Measurements from ENCODE around the gene CACNB1.

The CACNB1 gene

GRCh38 chr17:39225308-39225958, 28.0 kb upstream of the CACNB1 start, which contains the start of gene STAC2:
Gene STAC2, minus strand, starts transcription at chr17:39225945. Its CDS starts 443 bp downstream, at chr17:39225502.
- no peak for DNase-seq

DNA sequence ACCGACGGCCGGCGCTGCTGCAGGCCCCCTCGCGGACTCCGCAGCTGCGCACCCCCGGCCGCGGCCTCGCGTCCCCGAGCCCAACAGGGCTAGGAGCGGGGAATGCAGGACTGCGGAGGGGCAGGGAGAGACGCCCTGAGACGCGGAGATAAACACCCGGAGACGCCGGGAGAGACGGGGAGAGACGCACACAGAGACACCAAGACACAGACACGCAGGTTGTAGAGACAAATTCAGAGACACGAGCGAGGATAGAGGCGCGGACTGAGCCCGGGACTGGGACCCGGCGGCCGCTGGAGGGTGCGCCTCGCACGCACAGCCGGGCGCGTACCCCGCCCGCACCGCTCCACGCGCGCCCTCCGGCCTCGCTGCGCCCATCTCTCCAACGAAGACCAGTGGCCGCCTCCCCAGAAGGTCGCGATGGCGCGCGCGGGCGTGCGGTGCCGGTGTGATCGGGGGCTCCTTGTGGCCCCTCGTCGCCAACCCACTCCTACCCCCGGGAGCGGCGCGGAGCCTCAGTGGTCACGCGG, 27.4 kb upstream of the CACNB1 start:
- no peak for DNase-seq

DNA sequence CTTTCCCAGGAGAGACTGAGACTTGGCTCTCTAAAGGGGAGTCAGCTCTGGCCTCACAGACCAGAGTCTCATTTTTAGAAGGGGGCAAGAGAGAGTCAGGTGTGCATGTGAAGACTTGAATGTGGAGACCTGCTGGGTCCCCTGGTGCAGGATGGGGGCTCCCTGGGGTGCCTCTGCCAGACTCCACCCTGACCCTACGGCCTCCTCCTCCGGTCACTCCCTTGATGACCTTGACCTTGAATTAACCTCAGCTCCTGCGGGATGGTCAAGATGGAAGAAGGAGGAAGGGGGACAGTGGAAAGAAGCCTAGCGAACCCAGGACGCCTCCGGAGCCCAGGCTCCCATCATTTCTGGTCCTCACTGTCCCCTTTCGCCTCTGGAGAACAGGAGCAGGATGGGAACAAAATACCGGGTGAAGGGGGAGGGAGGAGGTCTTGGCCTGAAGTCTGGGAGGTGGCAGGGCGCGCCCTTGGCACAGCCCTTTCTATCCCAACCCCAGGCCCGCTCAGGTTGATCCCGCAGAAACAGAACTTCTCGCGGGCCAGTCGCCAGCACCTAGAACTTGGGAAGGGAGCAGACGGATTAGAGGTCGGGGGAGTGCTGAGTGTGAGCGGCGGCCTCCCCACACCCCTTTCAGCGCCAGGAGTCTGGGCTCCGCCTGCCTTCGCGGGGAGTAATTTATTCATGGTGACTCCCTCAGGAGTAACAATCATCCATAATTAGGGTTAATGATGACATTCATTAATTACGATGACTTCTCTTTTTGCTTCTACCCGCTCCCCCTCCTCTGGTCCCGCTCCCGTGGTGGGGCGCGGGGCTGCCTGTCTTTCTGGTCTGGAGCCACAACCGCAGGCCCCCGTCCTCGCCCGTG, 26.7 kb upstream of the CACNB1 start:
- no peak for DNase-seq

DNA sequence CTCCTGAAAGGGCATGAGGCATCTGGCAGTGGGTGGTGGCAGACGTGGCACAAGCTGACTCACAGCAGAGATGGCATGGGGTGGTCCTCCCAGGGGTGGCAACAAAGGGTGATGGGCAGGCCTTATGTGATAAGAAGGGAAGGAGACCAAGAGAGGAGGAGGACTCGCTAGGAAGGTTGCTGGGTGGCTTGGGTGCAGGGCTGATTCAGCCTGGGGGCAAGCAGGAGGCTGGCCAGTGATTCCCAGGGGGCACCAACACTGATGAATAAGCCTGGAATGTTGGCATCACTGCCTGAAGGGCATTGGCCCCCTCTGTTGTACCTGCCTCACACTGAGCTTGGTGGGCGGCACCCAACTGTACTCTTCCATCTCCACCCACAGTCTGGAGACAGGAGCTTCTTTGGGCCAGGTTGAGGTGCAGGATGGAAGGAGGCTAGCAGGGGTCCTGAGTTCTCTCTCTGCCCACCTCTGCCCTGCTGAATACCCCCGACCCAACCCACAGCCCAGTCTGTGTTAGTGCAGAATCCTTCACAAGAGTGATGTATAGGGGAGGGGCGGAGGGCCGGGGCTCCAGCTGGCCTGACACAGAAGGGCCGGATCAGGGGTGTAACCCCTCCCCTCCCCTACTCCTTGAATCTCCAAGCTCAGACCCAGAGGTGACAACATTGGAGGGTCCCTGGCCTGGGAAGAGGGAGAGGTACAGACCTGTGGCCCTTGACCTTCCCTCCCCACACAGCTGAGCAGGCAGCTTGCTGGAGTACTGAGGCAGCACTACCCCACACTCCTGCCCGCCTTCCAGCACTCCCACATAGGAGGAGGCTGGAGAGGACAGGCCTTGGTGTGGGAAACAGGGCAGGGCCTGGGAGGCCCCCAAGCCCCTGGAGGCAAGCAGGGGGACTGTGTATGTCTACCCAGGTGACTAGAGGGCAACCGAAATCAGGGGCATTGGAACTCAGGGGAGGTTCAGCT, 25.7 kb upstream of the CACNB1 start:
- no peak for DNase-seq

- no peak for DNase-seq
Measured at GRCh38 chr17:39222151-39222550, 24.7 kb upstream of the CACNB1 start.

DNA sequence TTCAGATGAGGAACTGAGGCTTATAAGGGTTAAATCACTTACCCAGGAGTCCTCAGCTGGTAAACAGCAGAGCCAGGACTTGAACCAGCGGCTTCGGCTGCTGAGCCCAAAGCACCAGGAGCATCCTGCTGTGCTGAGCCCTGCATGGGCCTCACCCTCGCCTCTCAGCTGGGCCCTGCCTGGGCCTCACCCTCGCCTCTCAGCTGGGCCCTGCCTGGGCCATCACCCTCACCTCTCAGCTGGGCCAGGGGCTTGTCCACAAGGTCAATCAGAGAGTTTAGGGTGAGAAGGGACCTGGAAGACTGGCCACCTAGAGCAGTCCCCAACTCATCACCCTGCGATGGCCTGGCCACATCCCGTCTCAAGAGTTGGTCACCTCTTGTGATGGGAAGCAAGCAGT, 24.1 kb upstream of the CACNB1 start:
- DNase-seq, result no peak

- no peak for DNase-seq
Measured at GRCh38 chr17:39219647-39220154, 22.2 kb upstream of the CACNB1 start.

GRCh38 chr17:39218906-39219305, 21.4 kb upstream of the CACNB1 start:
- no peak for DNase-seq

GRCh38 chr17:39217734-39218369, 20.4 kb upstream of the CACNB1 start:
- DNase-seq, result no peak

DNA sequence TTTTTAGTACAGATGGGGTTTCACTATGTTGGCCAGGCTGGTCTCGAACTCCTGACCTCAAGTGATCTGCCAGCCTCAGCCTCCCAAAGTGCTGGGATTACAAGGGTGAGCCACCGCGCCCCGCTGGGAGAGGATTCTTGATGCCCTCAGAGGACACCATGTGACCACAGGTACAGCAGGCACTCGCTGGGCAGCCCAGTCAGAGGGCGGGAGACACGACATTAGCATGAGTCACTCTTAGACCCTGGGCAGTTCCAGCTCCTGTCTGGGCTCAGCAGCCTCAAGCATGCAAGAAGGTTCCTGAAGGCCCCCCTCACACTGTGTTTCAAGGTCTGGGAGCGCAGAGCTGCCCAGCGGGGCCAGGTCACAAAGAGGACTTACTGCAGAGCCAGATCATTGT, 16.4 kb upstream of the CACNB1 start:
- DNase-seq, result no peak

DNA sequence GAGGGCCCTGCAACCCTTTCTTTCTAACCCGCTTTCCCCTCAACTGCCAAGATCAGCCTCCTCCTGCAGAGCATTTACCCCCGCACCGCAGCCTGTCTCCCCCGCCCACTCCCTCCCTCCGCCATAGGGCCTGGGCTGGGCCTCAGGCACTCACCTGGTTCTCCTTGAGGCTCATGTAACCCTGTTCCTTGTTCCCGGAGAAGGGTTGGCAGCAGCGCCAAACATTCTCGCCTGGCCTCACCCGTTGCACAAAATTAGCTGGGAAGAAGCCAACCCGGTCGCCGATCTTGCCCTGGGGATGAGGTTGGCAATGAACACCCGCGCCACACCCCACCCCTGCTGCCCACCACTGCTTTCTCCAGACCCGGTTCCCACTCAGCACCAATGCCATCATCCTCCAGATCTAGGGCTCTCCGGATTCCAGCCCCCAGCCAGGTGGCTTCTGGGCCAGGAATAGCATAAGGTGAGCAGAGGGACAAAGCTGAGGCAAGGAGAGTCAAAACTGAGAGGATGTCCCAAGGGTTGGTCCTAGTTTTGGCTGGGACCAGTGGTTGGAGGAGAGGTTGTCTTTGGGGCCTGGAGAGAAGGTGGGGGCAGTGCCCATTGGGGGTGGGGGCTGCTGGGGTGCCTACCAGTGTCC, 15.5 kb upstream of the CACNB1 start:
- no peak for DNase-seq

DNA sequence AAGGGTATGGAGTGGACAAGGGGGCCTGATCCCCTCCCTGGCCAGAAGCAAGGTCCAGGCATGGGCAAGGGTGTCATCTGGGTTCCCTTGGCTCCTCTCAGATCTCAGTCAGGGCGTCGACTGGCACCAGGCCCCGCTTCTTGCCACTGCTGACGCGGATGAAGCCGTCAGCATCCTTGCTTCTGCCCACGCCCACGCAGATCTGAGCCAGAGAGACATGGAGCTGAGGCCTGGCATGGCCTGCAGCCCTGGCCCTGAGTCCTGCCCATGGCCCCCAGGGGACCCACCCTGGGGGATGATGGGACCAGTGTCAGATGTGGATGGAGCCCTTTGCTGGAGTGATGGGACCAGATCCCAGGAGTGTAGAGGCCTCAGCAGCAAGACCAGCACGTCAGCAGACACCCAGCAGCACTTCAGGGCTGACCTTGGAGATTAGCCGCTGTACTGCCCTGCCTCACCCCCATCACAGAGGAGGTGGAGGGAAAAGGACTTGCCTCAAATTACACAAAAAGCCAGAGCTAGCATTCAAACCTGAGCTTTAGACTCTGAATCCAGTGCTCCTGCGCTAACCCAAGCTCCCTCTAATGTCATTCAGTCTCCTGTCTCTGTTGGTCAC, 14.8 kb upstream of the CACNB1 start:
- no peak for DNase-seq

- no peak for DNase-seq
Measured at GRCh38 chr17:39210093-39210434, 12.6 kb upstream of the CACNB1 start.

DNA sequence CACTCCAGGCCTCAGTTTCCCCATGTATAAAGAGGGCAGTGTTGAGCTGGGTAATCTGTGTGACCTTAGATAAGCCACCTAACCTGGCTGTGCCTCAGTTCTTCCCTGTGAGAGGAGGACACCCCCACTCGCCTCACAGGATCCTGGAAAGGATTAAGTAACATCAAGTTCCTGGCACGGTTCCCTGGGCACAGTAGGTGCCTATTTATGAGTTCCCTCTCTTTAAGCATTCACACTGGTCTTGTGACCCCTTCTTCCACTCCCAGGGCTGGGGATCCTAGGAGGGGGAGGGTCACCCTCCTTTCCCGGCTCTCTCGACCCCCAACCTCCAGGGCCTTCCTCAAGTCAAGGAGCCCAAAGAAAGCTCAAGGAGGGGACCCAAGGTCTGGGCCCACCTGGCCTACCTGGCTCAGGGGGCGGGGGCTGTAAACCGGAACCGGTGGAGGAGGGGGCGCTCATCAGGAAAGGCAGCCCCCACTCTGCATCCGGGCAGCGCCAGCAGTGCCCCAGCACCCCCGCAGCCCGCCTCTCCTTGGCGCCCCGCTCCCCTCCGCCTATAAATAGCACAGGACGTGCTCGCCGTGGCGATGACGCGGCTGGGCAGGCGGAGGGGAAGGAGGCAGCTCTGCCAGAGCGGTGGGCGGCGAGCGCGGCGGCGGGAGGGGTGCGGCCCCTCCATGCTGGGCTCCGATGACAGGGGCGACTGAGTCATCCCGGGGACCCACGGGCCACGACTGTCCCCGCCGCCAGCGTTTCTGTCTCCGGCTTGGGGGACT, 12.0 kb upstream of the CACNB1 start:
- peak; percentile 44 to 68 for DNase-seq

GRCh38 chr17:39208893-39209292, 11.4 kb upstream of the CACNB1 start:
- DNase-seq, result peak; percentile 66 to 68

DNA sequence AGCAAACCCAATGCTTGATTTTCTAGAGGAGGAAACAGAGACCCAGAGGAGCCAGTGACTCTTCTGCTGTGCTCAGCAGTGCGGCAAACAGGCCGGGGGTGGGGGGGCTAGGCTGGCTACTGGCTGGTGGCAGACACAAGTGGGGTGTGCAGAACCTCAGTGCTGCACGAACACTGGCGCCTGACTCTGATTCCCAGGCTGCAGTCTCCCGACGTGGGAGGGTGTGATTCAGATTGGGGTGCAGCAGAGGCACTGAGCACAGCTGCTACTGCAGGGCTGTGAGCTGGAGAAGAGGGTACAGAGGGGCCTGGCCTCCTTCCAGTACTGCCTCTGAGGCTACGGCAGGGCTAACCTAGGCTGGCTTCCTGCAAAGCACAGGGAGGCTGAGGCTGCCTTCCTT, 10.7 kb upstream of the CACNB1 start:
- DNase-seq, result no peak

DNA sequence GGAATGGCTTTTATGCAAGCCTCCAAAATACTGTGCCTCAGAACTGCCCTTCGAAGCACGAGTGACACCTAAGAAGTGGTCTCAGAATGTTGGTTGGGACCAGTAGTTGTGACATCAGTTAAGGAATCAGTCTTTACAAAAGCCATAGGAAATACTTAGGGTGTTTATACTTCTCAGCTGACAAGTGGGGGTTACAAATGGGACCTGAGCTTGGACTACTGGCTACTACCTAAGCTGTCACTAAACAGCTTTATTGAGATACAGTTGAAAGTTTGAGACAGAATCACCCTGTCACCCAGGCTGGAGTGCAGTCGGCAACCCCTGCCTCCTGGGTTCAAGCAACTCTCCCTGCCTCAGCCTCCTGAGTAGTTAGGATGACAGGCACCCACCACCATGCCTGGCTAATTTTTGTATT, 7.7 kb upstream of the CACNB1 start:
- no peak for DNase-seq

GRCh38 chr17:39204245-39204644, 6.8 kb upstream of the CACNB1 start:
- no peak for DNase-seq

- no peak for DNase-seq
Measured at GRCh38 chr17:39200957-39201510, 3.6 kb upstream of the CACNB1 start.
